HG03571 (cell line): ENCODE measurements around the gene USP6NL.
A peak's percentile ranks its signal among the peaks of the same experiment; 100 is the strongest.

ENCODE experiments used
- ATAC-seq: cut with Tn5 transposase; IDR thresholded peaks from one replicate; pipeline ENCODE4 v1.9.1; 2021; ENCODE audit not compliant: unreplicated experiment

USP6NL gene

DNA sequence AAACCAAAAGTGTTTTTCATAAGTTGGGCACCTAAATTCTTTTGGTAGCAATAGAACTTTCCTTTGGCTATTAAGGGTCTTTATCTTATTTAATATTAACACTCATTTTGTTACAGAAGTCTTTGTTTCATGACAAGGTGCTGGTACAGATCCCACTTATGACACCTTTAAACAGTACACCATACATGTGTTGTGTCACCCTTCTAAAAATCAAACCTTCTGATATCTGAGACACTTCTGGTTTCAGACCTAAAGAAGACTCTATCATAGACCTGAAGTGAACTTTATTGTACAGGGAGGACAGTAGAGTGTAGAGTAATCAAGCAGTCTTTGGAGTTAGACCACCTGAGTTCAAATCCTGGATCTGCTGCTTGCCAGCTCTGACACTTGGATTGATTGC lies 5.8 kb upstream of the USP6NL start:
- ATAC-seq, result no peak

GRCh38 chr10:11616021-11616420 lies 4.6 kb upstream of the USP6NL start:
- ATAC-seq, result no peak

DNA sequence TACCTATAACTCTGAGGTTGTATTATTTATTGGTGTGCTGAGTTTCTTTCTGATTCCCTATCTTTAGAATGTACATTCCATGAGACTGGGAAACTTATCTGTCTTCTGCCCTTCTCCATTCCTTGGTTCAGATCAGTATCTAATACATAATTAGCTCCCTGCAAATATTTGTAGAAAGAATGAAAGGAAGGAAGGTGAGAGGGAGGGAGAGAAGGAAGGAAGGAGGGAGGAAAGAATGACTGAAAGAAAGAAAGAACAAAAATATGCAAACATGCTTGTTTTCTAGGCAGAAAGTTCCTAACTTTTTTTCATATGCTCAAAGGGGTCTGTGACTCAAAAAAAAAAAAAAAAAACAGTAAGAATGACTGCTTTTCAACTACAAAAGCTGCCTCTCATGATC lies 3.9 kb upstream of the USP6NL start:
- no peak for ATAC-seq

- ATAC-seq, result no peak
Observed at GRCh38 chr10:11612021-11613001, 861 bp upstream of the USP6NL start.

GRCh38 chr10:11610826-11611247 lies 613 bp downstream of the USP6NL start:
- ATAC-seq, result peak; percentile 17

- ATAC-seq, result no peak
Observed at GRCh38 chr10:11610166-11610825, 1.2 kb downstream of the USP6NL start.

GRCh38 chr10:11609492-11610093 lies 1.9 kb downstream of the USP6NL start:
- ATAC-seq, result no peak

DNA sequence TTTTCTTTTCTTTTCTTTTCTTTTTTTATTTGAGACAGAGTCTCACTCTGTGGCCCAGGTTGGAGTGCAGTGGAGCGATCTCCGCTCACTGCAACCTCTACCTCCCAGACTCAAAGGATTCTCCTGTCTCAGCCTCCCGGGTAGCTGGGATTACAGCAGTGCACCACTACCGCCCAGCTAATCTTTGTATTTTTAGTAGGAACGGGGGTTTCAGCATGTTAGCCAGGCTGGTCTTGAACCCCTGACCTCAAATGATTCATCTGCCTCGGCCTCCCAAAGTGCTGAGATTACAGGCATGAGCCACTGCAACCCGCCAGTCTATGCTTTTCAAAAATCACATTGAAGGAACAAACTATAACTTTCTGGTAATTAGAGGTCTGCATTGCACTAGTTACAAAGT lies 2.4 kb downstream of the USP6NL start:
- no peak for ATAC-seq

DNA sequence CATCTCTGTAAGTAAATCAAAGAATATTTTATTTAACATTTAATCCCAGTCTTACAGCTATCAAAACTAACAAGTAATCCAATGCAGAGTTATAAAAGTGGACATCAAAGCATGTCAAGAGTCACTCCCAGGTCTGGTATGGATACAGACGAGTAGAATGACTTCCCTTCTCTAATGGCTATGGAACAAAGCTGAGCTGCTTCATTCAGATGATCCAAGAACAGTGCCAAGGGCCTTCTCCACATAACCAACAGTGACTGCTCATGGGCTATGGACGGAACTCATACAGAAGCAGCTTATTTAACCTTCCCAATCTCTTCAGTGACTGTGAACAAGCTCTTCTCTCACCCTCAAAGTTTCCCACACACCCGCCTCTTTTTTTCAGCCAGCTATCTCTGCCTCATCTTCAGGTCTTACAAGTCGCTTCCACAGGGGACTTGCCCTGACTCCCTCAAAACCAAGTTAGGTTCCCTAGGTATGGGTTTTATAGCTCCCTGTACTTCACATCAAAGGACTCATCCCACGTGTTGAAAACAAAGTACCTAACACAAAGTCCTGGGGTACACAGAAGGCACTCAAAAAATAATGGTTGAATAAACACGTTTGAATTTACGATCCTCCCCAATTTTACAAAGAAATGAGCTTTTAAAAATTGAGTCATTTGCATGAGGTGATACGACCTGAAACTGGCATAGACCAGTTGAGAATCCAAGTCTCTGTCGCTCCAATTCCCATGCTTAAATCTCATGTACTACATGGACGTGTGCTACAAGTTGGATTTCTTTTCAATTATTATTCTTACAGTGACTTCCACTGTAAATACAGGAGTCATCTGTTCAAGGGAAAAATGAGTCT lies 3.1 kb downstream of the USP6NL start:
- ATAC-seq, result no peak

DNA sequence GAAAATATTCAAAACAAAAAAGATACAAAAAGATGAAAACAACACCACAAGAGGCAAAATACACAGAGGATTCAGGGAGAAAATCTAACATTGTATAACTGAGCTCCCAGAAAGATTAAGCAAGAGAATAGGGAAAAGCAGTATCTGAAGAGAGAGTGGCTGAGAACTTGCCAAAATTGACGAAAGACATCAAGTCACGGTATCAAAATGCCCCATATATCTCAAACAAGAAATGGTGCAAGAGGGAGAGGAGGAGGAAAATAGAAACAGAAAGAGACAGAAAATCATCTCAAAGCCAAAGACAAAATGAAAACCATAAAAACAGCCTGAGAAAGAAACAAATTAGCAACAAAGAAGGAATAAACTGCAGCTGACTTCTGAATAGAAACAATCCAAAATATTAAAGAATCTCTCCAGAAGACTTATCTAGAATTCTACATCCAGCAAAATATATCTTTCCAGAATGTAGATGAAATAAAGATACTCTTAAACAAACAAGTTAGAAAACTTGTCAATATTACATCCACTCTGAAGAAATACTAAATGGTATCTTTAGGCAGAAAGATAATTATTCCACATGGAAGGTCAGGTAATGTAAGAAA lies 5.5 kb downstream of the USP6NL start:
- no peak for ATAC-seq

- ATAC-seq, result no peak
Observed at GRCh38 chr10:11604865-11605650, 6.4 kb downstream of the USP6NL start.

DNA sequence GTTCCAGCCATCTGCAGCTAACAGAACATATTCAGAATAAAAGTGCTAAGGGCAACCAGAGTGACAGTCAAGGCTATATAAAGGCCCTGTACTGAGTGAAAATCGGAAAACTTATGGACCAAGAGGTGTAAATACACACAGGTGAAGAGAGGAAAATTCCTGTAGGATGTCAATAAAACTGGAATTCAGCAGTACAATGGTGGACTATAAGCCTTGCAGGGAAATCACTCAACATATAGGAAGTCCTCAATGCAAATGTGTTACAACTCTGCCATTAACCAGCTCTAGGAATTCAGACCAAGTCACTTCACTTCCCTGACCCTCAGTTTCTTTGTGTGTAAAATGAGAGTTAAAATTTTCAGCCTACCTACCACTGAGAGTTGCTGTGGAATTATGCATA lies 7.7 kb downstream of the USP6NL start:
- ATAC-seq, result no peak

DNA sequence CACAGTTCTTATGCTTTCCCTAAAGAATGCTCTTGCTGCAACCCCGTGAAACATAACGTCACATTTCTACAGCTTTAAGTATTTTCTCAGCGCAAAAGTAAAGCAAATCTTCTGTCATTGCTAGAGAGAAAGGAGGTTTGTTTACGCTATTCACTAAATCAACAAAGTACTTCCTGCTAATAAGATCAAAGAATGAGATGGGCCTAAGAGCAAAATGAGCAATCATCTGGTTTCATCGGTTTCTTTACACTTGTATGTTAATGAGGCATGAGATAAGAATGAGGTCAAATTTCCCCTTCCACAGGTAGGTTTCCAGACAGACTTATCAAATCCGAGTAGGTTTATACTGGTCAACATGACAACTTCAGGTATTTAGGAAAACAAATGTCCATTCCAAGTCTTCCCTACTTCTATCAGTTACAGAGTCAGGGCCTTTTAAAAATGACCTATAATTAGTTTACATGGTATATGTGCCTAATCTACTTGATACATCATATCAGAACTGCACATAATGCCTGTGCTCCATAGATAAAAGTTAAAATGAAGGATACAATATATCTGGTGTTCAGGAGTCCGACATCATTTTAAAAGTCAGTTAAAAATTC lies 8.4 kb downstream of the USP6NL start:
- peak; percentile 39 for ATAC-seq

GRCh38 chr10:11602358-11602757 lies 9.1 kb downstream of the USP6NL start:
- no peak for ATAC-seq

- no peak for ATAC-seq
Observed at GRCh38 chr10:11601670-11602069, 9.8 kb downstream of the USP6NL start.

GRCh38 chr10:11600280-11600679 lies 11.2 kb downstream of the USP6NL start:
- ATAC-seq, result no peak

DNA sequence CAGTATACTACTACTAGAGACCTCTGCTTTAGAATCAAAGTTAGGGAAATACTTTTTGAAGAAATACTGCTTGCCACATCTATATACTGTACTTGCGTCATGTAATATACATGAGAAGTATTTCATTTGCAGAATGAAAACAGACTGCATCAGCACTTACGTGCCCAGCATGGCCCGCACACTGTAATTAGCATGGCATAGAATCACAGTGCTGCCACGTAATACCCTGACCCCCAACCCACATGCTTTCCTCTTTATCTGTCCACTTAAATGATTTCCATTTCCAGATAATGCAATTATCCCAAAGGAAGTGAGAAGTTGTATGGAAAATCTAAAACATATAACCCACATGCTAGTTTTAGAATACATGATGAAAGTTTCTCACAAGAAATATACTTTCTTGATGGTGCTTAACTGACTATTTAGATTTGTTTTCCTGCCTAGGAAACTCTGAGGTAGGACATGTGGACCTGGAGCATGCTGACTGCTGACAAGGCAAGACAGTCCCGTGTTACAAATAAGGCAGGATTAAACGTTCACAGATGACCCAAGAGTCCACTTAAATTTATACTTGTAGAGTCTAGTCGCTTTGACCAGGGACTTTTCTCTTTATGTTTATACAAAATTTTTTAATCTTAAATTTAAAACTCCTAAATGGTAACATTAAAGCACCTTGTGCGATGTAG lies 12.6 kb downstream of the USP6NL start:
- ATAC-seq, result no peak

DNA sequence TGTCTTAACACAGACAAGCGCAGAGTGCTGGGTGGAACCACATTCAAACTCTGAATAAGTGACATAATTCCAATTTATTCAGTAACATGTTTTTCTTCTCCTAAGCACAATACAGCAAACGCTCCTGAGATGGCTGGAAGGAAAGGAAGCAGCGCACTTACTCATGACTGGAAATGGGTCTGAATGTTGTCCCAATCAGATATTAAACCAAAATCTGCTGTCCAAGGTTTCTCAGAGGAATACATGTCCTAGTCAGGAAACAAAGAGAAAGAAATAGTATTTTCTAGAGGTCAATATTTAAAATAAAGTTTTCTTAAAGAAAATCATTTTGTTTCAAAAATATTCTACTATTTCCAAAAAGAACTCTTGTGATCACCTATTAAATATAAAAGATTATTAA lies 14.0 kb downstream of the USP6NL start:
- no peak for ATAC-seq

GRCh38 chr10:11595395-11595692 lies 16.1 kb downstream of the USP6NL start:
- ATAC-seq, result no peak
